Iris pigment epithelial cell (primary cell): ENCODE results near the gene GMFB.

Experiments used
- DNase-seq: peaks from one replicate; pipeline ENCODE4 v3.0.0-alpha.2; 2011; ENCODE audit warnings: low read depth

Gene GMFB

DNA sequence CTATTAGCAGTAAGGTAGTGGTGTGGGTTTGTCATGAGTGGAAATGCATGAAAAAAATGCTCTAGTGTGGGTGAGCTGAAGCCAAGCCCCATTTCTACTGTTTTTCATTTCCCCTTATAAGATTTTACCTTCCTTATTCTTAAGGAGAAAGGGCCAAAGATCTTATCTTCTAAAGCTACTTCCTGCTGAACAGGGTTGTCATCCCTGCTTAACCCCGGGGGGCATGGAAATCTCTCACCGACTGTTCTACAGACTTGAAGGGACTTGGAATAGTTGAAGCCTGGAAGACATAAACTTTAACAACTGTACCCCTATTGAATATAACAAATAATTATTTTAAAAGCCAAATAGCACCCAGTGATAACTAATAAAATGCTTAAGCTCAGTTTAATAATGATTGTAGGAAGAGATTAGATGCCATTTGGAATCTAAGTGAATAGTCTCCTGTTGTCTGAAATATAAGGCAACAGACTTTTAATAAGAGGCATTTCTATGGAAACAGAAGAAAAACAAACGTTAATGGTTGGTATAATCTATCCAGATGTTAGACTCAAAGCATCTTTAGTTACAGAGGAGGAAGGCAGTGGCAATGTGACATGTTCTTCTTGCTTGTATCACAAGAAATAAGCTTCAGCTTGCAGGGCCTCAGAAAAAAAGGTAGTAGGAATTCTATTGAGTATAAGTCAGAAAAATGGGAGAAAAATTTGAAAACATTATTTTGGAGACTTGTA lies 1.8 kb upstream of the GMFB start:
- DNase-seq = no peak

GRCh38 chr14:54489731-54490444 lies 1.1 kb upstream of the GMFB start:
- DNase-seq = no peak

- no peak for DNase-seq
Measured at GRCh38 chr14:54489318-54489683, 521 bp upstream of the GMFB start.

DNA sequence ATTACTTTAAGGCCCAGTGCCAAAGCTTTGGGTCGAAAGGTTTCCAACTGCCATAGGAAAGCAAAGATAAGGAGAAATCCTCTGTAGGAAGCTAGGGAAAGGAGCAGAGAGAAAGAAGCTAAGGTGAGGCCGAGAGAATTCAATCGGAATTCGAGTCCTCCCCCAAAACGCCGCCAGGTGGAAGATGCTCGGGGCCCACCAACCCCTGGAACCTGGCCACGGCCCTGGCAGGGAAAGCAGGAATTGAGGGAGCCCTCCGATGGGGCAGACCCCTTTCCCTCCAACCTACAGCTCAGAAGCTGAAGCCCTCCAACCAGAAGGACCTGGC lies 498 bp downstream of the GMFB start:
- DNase-seq = no peak

- peak; percentile 52 for DNase-seq
Measured at GRCh38 chr14:54487771-54488170, 1.0 kb downstream of the GMFB start.

DNA sequence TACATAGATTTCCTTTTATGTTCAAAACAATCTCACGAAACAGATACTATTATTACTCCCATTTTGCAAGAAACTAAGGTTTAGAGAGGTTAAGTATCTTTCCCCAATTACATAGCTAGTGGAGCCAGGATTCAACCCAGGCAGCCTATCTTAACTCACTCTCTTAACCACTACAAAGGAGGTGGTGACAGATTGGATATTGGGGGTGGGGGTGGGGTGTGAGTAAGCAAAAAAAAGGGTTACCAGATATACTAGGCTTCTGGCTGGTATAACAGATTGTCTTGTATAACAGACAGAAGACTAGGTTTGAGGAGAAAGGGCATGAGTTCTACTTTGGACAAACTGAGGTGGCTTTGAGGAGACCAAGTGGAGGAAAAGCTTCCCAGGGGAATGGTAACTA lies 2.1 kb downstream of the GMFB start:
- DNase-seq = no peak

DNA sequence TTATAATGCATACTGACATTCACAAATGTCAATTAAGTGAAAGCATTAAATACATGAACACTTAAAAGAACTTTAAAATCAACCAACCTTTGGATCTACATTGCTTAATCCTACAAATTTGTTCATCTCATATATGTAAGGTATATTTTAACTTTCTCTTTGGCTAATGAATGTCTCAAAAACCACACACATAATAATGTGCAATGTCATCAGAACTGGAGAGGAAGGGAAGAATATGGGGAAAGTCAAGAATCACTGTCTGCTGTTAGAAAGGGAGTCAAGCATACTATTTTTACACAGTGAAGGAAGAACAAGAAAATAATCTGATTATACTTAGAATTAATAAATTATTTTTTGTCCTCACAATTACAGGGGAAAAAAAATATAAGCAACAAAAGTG lies 4.9 kb downstream of the GMFB start:
- no peak for DNase-seq

GRCh38 chr14:54483073-54483745 lies 5.6 kb downstream of the GMFB start:
- no peak for DNase-seq

DNA sequence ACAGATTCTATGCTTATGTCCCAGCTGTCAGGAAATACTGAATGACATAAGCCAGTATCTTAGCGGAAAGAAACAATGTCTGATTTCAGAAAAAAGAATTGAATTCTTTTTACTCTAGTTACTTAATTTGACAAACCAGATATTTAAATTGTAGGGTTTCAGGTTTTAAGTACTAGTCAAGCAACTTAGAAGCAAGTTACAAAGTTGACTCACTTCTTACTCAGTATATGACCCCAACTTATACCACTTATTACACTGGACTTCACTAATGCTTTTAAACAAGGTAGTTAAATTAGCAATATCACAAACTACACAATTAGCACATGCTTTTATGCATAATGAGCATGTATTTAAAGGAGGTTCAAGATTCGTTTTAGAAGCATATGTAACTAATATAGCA lies 7.1 kb downstream of the GMFB start:
- DNase-seq = no peak

- DNase-seq = no peak
Measured at GRCh38 chr14:54480830-54481562, 7.8 kb downstream of the GMFB start.

DNA sequence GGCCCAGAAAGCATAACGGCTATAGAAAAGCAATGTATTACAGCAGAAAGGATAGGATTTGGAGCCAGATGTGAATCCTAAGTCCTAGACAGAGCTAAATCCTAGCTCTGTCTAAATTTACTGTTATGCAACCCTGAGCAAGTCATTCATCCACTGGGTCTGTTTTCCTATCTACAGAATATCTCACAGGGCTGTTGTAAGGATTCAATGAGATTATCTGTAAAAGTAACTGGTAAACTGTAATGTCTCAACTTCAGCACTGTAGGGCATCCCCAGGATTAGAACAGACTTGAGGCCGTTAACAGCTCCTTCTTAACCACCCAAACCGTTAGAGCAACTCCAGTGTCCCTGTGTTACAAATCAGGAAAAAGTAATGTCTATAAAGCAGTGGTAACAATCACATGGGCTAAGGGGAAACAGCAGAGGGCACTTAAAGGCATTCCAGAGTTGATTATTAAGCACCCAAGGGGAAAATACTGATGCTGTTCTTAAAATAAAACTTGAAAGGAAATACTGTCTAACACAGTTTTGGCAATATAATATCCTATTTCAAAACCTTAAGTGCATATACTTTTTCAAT lies 10.1 kb downstream of the GMFB start:
- DNase-seq = no peak

- no peak for DNase-seq
Measured at GRCh38 chr14:54475911-54476310, 12.9 kb downstream of the GMFB start.

DNA sequence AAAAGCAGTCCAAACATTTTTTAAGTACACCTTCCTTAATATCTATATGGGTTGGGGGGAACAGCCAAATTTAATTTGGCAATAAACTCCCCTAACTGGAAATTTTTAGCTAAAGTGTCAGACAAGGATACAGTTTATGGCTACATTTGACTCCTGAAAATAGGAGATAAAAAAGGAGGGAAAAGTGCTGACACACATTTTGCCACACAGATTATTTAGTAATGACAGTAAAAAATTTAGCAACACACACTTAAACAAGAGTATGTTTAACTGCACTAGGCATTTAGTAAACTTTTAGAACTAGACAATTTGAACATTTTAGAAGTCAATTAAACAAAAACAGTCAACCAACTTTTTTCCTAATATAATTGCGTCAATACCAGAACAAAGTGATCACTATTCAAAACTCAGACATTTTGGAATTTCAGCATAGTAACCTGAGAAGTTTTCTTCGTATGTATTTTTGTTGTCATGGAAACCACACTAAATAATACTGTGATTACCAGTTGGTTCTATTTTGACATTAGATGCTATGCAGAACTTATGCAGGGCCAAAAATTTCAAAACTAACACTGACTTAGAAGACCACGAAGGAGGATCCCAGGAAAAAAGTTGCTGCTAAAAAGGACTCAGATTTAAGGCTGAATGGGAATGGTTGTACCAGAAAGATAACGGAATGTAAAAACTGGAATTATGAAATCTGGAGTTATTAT lies 13.4 kb downstream of the GMFB start:
- peak; percentile 41 for DNase-seq

DNA sequence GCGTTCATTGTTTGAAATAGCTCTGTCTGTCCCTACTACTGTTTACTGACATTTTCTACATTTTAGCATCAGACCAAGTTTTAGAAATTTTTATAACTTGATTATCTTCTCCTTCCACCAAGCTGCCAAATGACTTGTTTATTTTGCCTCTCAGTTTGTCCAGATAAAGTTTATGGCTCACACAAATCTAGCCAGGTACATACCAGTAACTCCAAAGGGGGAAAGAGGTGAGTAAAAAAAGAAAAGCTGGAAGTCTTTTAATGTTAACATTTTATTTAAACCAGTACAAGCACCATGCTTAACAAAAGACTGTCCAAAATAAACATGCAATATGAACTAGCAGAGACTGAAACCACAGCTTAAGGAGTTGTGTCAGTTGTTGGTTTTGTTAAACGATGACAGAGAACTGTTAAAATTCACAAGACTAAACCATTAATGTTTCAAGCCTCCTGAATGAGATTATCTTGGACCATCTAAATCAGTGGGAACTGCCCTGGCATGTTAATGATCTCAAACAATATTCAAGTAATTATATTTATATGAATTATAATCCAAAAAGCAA lies 14.5 kb downstream of the GMFB start:
- DNase-seq = peak; percentile 50

DNA sequence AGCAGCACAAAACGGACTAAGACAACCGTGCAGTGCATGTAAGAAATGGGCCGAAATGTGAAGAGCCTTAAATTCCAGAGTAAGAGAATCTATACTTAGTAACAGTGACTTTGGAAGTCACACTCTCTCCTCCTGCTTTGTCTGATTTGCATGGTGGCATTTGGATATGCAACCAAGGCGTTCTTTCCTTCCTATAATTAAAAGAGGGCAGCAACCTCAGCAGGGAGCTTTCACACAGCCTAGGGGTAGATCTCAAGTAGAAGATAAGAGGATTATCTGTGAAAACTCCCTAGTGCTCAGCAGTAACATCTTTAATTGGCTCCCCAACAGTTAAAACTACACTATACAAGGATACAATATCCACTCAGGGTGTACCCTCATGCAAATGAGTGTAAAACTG lies 16.5 kb downstream of the GMFB start:
- DNase-seq = no peak

GRCh38 chr14:54471641-54472040 lies 17.1 kb downstream of the GMFB start:
- DNase-seq = no peak

GRCh38 chr14:54470701-54471100 lies 18.1 kb downstream of the GMFB start:
- DNase-seq = no peak

DNA sequence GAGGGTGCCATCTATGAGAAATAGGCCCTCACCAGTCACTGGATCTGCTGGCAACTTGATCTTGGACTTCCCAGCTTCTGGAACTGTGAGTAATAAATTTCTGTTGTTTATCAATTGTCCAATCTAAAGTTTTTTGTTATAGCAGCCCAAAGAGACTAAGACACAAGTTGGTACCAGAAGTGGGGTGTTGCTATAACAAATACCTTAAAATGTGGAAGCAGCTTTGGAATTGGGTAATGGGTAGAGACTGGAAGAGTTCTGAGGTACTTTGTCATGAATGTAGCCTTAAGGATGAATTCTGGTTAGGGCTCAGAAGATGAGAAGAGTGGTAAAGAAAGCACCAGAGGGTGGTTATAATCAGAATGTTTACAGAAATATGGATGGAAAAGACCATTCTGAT lies 21.5 kb downstream of the GMFB start:
- DNase-seq = no peak

DNA sequence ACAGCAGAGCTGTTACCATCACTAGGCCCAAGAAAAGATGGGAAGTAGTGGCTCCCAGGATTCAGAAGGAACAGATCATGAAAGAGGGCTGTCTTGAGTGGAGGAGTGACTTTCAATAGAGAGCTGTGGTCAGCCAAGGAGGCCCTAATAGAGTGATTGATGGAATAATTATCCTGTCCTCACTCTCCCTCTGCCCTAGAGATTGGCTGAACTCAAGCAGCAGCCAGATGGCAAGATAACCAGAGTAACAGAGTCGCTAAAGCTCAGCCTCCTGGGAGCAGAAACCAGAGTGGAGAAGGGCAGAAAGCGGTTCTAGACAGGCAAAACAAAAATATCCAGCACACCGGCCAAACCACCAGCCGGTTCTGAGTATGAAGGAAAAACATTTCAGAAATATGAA lies 23.1 kb downstream of the GMFB start:
- no peak for DNase-seq

GRCh38 chr14:54462048-54462447 lies 26.7 kb downstream of the GMFB start:
- peak; percentile 52 for DNase-seq

DNA sequence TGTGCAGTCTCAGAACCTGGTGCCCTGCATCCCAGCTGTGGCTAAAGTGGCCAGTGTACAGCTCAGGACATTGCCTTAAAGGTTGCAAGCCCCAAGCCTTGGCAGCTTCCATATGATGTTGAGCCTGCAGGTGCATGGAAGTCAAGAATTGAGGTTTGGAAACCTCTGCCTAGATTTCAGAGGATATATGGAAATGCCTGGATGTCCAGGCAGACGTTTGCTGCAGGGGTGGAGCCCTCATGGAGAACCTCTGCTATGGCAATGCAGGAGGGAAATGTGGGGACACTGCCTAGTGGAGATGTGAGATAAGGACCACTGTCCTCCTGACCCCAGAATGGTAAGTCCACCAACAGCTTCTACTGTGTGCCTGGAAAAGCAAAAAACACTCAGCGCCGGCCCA lies 29.7 kb downstream of the GMFB start:
- no peak for DNase-seq
